RWPE2 (cell line): ENCODE data around the gene HSPA12A.
A peak's percentile ranks its signal among the peaks of the same experiment; 100 is the strongest.

Experiments used
- ATAC-seq: fragments of 200-7000 bp; cut with Tn5 transposase; 3 replicates; pipeline ENCODE4 v1.9.1; 2021; ENCODE audit warnings: low read depth
- DNase-seq: peaks from one replicate; pipeline ENCODE4 v3.0.0-alpha.2; 2020; ENCODE audit warnings: low spot score
- H3K27ac ChIP-seq: fragments of 450-650 bp; 2 replicates; pipeline ENCODE4 v1.5.1; 2017; ENCODE audit warnings: mild to moderate bottlenecking; ENCODE audit not compliant: poor library complexity, severe bottlenecking
- H3K27me3 ChIP-seq: fragments of 250-450 bp; sonication (Bioruptor Pico); 2 replicates; pipeline ENCODE4 v1.5.1; 2021; ENCODE audit warnings: mild to moderate bottlenecking, moderate library complexity; ENCODE audit not compliant: insufficient read depth, poor library complexity, severe bottlenecking
- H3K36me3 ChIP-seq: fragments of 250-450 bp; sonication (Bioruptor Pico); 2 replicates; pipeline ENCODE4 v1.5.1; 2020; ENCODE audit warnings: low read depth, mild to moderate bottlenecking, moderate library complexity
- H3K4me1 ChIP-seq: fragments of 250-450 bp; sonication (Bioruptor Pico); 2 replicates; pipeline ENCODE4 v1.5.1; 2021; ENCODE audit warnings: mild to moderate bottlenecking, moderate library complexity; ENCODE audit not compliant: insufficient read depth, poor library complexity, severe bottlenecking
- H3K4me3 ChIP-seq: fragments of 250-450 bp; sonication (Bioruptor Pico); 2 replicates; pipeline ENCODE4 v1.5.1; 2021; ENCODE audit warnings: mild to moderate bottlenecking, moderate library complexity; ENCODE audit not compliant: severe bottlenecking
- H3K9me3 ChIP-seq: fragments of 250-450 bp; sonication (Bioruptor Pico); 2 replicates; pipeline ENCODE4 v1.5.1; 2021; ENCODE audit warnings: mild to moderate bottlenecking, moderate library complexity; ENCODE audit not compliant: severe bottlenecking
- TF ChIP-seq, protein P1 (sequence below): fragments of 450-650 bp; IDR thresholded peaks from one replicate; pipeline ENCODE4 v1.5.1; 2017; ENCODE audit warnings: mild to moderate bottlenecking, moderate library complexity; ENCODE audit not compliant: poor library complexity, severe bottlenecking

HSPA12A gene

DNA sequence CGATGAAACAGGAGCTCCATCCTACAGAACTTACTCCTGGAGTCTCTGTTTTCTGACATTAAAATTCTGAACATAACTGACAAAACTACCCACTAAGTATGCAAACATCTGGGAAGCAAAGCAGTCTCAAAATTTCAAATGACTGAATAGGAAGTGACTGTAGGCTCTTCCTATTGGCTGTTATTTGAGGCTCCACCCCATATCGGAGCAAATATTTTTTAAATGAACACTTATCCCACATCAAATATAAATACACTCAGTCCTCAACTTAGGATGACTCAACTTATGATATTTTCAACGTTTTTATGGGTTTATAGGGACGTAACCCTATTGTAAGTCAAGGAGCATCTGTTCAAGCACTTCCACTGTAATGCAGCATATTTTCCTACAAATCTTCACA, 8.8 kb downstream of the HSPA12A start:
- DNase-seq, result no peak
- TF ChIP-seq, protein P1, sequence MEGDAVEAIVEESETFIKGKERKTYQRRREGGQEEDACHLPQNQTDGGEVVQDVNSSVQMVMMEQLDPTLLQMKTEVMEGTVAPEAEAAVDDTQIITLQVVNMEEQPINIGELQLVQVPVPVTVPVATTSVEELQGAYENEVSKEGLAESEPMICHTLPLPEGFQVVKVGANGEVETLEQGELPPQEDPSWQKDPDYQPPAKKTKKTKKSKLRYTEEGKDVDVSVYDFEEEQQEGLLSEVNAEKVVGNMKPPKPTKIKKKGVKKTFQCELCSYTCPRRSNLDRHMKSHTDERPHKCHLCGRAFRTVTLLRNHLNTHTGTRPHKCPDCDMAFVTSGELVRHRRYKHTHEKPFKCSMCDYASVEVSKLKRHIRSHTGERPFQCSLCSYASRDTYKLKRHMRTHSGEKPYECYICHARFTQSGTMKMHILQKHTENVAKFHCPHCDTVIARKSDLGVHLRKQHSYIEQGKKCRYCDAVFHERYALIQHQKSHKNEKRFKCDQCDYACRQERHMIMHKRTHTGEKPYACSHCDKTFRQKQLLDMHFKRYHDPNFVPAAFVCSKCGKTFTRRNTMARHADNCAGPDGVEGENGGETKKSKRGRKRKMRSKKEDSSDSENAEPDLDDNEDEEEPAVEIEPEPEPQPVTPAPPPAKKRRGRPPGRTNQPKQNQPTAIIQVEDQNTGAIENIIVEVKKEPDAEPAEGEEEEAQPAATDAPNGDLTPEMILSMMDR, result no peak
- ATAC-seq, result peak; percentile 44; the same call in 1 of the 3 replicates
- no peaks in the 10 kb centered on the region for H3K36me3 ChIP-seq
- no peaks in the 10 kb centered on the region for H3K27me3 ChIP-seq
- no peak overlapping the region for H3K4me3 ChIP-seq
- H3K9me3 ChIP-seq, result no peaks in the 10 kb centered on the region
- no peak overlapping the region for H3K27ac ChIP-seq
- H3K4me1 ChIP-seq, result no peaks in the 10 kb centered on the region

DNA sequence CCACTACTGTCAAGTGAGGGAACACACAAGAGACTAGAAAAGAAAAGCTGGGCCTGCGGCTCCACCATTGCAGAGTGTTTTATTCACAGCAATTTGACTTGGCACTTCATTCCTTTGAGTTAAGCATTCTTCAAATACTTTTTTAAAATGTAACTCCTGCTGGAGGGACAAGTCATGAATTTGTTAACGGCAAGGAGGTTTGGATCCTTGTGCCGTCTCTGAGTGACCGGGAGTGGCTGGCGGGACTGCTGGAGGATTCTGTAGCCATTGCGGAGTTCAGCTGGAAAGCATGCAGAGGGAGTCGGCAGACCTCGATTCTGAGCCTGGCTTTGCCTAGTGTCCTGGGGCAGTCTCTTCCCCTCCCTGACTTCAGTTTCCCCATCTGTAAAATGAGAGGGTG, 9.8 kb downstream of the HSPA12A start:
- TF ChIP-seq, protein P1, result no peak
- Histone ChIP-seq H3K4me1 (no peaks in the 10 kb centered on the region), H3K36me3 (no peaks in the 10 kb centered on the region), H3K9me3 (no peaks in the 10 kb centered on the region), H3K27me3 (no peaks in the 10 kb centered on the region), H3K27ac (no peak overlapping the region), H3K4me3 (no peak overlapping the region)
- ATAC-seq (no peak), DNase-seq (no peak)

DNA sequence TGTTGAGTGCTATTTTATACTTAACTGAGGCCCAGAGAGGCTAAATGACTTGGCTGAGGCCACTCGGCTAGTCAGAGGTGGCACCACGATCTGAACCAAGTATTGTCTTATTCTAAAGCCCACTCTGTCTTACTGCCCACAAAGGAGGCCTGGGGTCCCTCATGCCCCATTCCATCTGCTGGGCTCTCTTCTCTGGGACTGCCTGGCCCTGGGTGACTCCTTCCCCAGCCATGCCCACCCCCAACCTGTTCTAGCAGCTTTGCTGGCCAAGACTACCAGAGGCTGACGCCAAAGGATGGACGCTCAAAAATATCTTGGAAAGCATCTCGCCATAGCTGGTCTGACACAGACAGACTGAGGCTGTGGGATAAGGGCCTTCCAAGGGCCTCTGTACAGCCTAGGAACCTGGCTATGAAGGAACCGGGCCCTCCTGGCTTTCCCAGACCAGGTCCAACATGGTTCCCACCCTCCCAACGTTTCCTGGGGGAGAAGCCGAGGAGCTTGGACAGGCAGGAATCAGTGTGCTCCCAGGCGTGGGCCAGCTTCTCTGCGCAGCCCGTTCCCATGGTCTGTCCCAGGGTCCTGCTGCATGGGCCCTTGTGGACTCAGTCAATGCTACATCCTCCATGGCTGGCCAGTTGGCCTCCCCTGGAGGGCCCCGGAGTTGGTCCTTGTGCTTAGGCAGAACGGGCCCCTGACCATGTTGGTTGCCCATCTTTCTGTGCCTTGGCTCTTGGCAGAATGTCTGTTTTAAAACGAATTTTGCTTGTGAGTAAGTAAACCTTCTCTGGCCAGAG, 11.7 kb downstream of the HSPA12A start:
- H3K4me3 ChIP-seq, result no peak overlapping the region
- no peaks in the 10 kb centered on the region for H3K27me3 ChIP-seq
- no peak for DNase-seq
- TF ChIP-seq, protein P1, result no peak
- no peak overlapping the region for H3K27ac ChIP-seq
- H3K9me3 ChIP-seq, result no peaks in the 10 kb centered on the region
- no peaks in the 10 kb centered on the region for H3K4me1 ChIP-seq
- no peaks in the 10 kb centered on the region for H3K36me3 ChIP-seq
- no peak for ATAC-seq

DNA sequence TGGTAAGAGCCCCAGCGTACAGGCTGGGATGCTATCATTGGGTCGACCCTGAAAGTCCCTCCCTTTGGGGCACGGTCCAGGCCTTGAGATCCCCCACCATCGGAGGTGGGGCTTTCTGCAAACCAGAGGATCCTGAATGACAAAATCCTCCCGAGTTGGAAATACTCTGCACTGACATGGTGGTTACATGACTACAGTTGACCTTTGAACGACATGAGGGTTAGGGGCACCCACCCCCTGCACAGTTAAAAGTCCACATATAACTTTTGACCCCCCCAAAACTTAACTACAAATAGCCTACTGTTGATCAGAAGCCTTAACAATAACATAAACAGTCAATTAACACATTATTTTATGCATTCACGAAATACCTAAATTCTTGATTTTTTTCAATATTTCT, 13.1 kb downstream of the HSPA12A start:
- no peak for ATAC-seq
- Histone ChIP-seq H3K27ac (no peak overlapping the region), H3K4me1 (no peaks in the 10 kb centered on the region), H3K9me3 (no peaks in the 10 kb centered on the region), H3K27me3 (no peaks in the 10 kb centered on the region), H3K4me3 (no peak overlapping the region), H3K36me3 (no peaks in the 10 kb centered on the region)
- TF ChIP-seq, protein P1, result no peak
- DNase-seq, result no peak

DNA sequence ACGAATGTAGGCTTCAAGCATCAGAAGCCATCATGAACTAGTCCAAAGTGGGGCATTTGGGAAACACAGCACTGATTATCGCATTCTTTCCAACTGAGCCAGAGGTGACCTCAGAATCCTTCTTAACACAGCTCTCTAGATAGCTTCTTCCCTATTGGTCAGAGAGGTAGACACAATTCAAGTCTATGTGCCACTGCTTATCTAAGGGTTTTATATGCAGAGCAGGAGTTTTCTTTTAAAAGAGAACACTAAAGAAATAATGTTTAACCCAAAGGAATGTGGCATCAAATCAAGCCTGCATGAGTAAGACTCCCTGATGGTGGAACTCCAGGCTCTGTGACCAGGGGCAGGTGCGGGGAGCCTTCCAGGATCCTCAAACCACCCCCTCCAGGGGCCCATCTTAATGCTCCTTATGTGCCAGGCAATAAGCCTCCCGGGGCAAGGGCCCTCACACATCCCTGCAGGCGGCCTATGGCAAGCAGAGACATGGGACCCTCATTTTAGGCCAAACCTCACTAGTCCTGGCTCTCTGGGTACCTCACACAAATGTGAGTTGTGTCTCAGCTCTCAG, 13.8 kb downstream of the HSPA12A start:
- Histone ChIP-seq H3K4me1 (no peaks in the 10 kb centered on the region), H3K36me3 (no peaks in the 10 kb centered on the region), H3K27me3 (no peaks in the 10 kb centered on the region), H3K27ac (no peak overlapping the region), H3K4me3 (no peak overlapping the region), H3K9me3 (no peaks in the 10 kb centered on the region)
- no peak for DNase-seq
- TF ChIP-seq, protein P1, result no peak
- no peak for ATAC-seq
